ENCODE data around the gene OGFOD1. TPM values are rescaled to one million over a fixed set of nuclear protein-coding genes. Genes with fewer than 3 reads are reported as not detected.

OGFOD1 gene
- total and polyA plus RNA-seq, 2 donors (not counting 3 experiments of a cell fraction or from before 2014, with no cell fraction given): 26.6 to 54.8 TPM

DNA sequence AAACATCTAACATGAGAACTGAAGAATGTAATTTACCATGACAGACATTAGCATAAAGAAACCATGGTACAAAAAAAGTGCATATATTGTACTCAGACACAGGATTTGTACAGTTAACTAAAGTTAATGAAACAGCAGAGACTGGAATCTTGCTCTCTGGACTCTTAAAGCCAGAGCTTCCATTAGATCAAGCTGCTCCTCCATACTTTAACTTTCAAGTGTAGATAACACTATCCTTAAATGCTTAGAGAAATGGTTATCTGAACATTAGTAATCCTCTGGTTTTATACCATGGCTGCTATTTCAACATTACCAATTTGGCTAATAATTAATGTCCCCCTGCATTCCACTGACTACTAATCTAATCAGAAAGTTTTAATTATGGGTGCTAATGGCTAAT lies 3.3 kb upstream of the OGFOD1 start:
- intact Hi-C loops (cut with micrococcal nuclease): no loop called here
- TF ChIP-seq, protein P1, sequence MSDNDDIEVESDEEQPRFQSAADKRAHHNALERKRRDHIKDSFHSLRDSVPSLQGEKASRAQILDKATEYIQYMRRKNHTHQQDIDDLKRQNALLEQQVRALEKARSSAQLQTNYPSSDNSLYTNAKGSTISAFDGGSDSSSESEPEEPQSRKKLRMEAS (IDR thresholded peaks at IDR 0.05; ENCODE audit: insufficient read depth, insufficient read length): no peak
- TF ChIP-seq POLR2AphosphoS5 (IDR thresholded peaks at IDR 0.05; ENCODE audit: insufficient read depth, low read depth, low read length): no peak
- no peak for TF ChIP-seq GATA2 (IDR thresholded peaks at IDR 0.05; ENCODE audit: insufficient read depth, insufficient read length, low read depth, low read length)
- TF ChIP-seq JUN (IDR thresholded peaks at IDR 0.05; ENCODE audit: borderline replicate concordance, insufficient read depth, insufficient read length, low read depth): no peak
- TF ChIP-seq POLR2A (IDR thresholded peaks at IDR 0.05; ENCODE audit: low read depth, low read length): no peak
- no peak for TF ChIP-seq MYC (IDR thresholded peaks at IDR 0.05; ENCODE audit: low read depth, low read length)
- TF ChIP-seq EZH2 (IDR thresholded peaks at IDR 0.05; ENCODE audit: borderline replicate concordance, low read depth, low read length, severe bottlenecking): no peak
- no peak for TF ChIP-seq FOS (IDR thresholded peaks at IDR 0.05; ENCODE audit: borderline replicate concordance, insufficient read depth, low read length)
- no peak for TF ChIP-seq CTCF (IDR thresholded peaks at IDR 0.05; ENCODE audit: extremely low read depth in 1 of 2, insufficient read depth in 1 of 2, low read depth in 1 of 2, low read length in 2 of 2)

More for the DNA sequence above, 3.3 kb upstream of the OGFOD1 start:
- BruUV-seq (replicated peaks): no TSS peak
- ChIA-PET POLR2A (no interaction called here), CTCF (no interaction called here)
- FAIRE-seq (no peak), DNase-seq (ENCODE audit: low read depth, low spot score) (no peak)
- Histone ChIP-seq H4K20me1 (replicated peaks; ENCODE audit: control insufficient read depth, extremely low read depth, insufficient read depth, low read length) (no peaks in the 10 kb centered on the region), H3K4me3 (replicated peaks in 1 of 3; ENCODE audit: insufficient read depth in 1 of 3, low read depth in 1 of 3, low read length in 3 of 3) (no peak overlapping the region), H3K27ac (ENCODE audit: insufficient read depth, low read depth, low read length) (no peak overlapping the region), H2AFZ (ENCODE audit: low read depth, low read length) (no peak overlapping the region), H3K4me1 (ENCODE audit: control insufficient read depth, extremely low read depth, insufficient read depth, low read length) (peaks cover 30% of the 10 kb centered on the region), H3K79me2 (ENCODE audit: control insufficient read depth, insufficient read depth, low read length) (peaks cover 59% of the 10 kb centered on the region), H3K27me3 (ENCODE audit: control insufficient read depth in 2 of 2, insufficient read depth in 2 of 2, low read length in 2 of 2) (no peaks in the 10 kb centered on the region), H3K36me3 (ENCODE audit: control insufficient read depth in 2 of 2, extremely low read depth in 1 of 2, insufficient read depth in 2 of 2, low read length in 2 of 2) (peaks cover 9 to 10% of the 10 kb centered on the region in 2 experiments), H3K9me1 (replicated peaks; ENCODE audit: control insufficient read depth, extremely low read depth, insufficient read depth, low read length) (no peaks in the 10 kb centered on the region), H3K4me2 (ENCODE audit: insufficient read depth, low read length) (peak overlapping the region; percentile 9), H3K9ac (replicated peaks; ENCODE audit: extremely low read depth, insufficient read depth, low read length) (no peak overlapping the region), H3K9me3 (replicated peaks; ENCODE audit: control insufficient read depth, insufficient read depth, low read length) (no peaks in the 10 kb centered on the region)
- dilution Hi-C loops (cut with MboI; ENCODE audit: extremely low pct_ligation_motif_present, low sequenced_read_pairs): no loop called here

Measured in endothelial cell of umbilical vein (primary cell).